ENCODE measurements around the gene NOTCH2.

DNA sequence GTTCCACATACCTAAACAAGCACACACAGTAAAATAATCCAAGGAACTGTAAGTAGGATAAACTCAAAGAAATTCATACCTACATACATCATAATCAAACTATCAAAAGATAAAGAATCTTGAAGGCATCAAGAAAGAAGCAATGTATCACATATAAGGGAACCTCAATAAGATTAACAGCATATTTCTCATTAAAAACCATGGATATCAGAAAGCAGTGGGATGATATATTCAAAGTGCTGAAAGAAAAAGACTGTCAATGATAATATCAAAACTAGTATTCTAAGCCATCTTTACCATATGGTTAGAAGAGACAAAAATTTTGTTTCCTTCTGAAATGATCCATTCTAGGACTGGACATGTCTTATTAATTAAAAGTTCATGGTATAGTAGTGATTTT, 136.1 kb downstream of the NOTCH2 start:
- TF ChIP-seq, protein P1, sequence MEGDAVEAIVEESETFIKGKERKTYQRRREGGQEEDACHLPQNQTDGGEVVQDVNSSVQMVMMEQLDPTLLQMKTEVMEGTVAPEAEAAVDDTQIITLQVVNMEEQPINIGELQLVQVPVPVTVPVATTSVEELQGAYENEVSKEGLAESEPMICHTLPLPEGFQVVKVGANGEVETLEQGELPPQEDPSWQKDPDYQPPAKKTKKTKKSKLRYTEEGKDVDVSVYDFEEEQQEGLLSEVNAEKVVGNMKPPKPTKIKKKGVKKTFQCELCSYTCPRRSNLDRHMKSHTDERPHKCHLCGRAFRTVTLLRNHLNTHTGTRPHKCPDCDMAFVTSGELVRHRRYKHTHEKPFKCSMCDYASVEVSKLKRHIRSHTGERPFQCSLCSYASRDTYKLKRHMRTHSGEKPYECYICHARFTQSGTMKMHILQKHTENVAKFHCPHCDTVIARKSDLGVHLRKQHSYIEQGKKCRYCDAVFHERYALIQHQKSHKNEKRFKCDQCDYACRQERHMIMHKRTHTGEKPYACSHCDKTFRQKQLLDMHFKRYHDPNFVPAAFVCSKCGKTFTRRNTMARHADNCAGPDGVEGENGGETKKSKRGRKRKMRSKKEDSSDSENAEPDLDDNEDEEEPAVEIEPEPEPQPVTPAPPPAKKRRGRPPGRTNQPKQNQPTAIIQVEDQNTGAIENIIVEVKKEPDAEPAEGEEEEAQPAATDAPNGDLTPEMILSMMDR (conservative IDR thresholded peaks at IDR 0.05): no peak
- no peak for TF ChIP-seq EZH2 (IDR thresholded peaks at IDR 0.05; ENCODE audit: low read depth)

All from PC-9 (cell line).